Mesendoderm (in vitro differentiated cells): Measurements from ENCODE around the gene NSMF.

Source experiments
- DNase-seq: peaks from one replicate; pipeline ENCODE4 v3.0.0; 2013
- H2AK5ac ChIP-seq: 2 replicates; pipeline ENCODE4 v1.6.1; 2013; ENCODE audit warnings: low read length, inconsistent platforms
- H2BK120ac ChIP-seq: 2 replicates; pipeline ENCODE4 v1.6.1; 2013; ENCODE audit warnings: low read depth, mild to moderate bottlenecking, low read length, moderate library complexity, mixed read lengths
- H2BK15ac ChIP-seq: replicated peaks from 2 replicates; pipeline ENCODE4 v1.6.1; 2013; ENCODE audit warnings: low read depth, mild to moderate bottlenecking, moderate library complexity
- H2BK5ac ChIP-seq: 2 replicates; pipeline ENCODE4 v1.6.1; 2013; ENCODE audit warnings: low read length, inconsistent platforms
- H3K18ac ChIP-seq: 2 replicates; pipeline ENCODE4 v1.6.1; 2013; ENCODE audit warnings: mild to moderate bottlenecking, low read length, mixed read lengths
- H3K23ac ChIP-seq: one replicate; pipeline ENCODE4 v1.6.1; 2013; ENCODE audit warnings: low read length
- H3K27ac ChIP-seq: 2 replicates; pipeline ENCODE4 v1.5.1; 2013; ENCODE audit warnings: low read depth, mild to moderate bottlenecking, inconsistent platforms, low read length, moderate library complexity
- H3K27me3 ChIP-seq: 2 replicates; pipeline ENCODE4 v1.6.1; 2013; ENCODE audit warnings: low read length, control low read depth, mild to moderate bottlenecking, inconsistent platforms; ENCODE audit not compliant: insufficient read depth, poor library complexity
- H3K36me3 ChIP-seq: 2 replicates; pipeline ENCODE4 v1.6.1; 2013; ENCODE audit warnings: low read length, inconsistent platforms; ENCODE audit not compliant: control insufficient read depth, insufficient read depth
- H3K4ac ChIP-seq: one replicate; pipeline ENCODE4 v1.6.1; 2013; ENCODE audit warnings: low read depth, mild to moderate bottlenecking, low read length, moderate library complexity
- H3K4me1 ChIP-seq: 2 replicates; pipeline ENCODE4 v1.6.1; 2013; ENCODE audit warnings: low read depth, low read length, inconsistent platforms; ENCODE audit not compliant: control insufficient read depth
- H3K4me2 ChIP-seq: 2 replicates; pipeline ENCODE4 v1.6.1; 2013; ENCODE audit warnings: low read length
- H3K4me3 ChIP-seq: 2 replicates; pipeline ENCODE4 v1.5.1; 2013; ENCODE audit warnings: mild to moderate bottlenecking, low read length
- H3K56ac ChIP-seq: one replicate; pipeline ENCODE4 v1.6.1; 2013; ENCODE audit warnings: low read length
- H3K79me1 ChIP-seq: 2 replicates; pipeline ENCODE4 v1.6.1; 2013; ENCODE audit warnings: low read length, inconsistent platforms
- H3K79me2 ChIP-seq: 2 replicates; pipeline ENCODE4 v1.6.1; 2013; ENCODE audit warnings: mild to moderate bottlenecking, low read length; ENCODE audit not compliant: control insufficient read depth, insufficient read depth
- H3K9ac ChIP-seq: 2 replicates; pipeline ENCODE4 v1.6.1; 2013; ENCODE audit warnings: low read length, inconsistent platforms
- H4K5ac ChIP-seq: one replicate; pipeline ENCODE4 v1.6.1; 2013; ENCODE audit warnings: low read length
- H4K8ac ChIP-seq: one replicate; pipeline ENCODE4 v1.6.1; 2013; ENCODE audit warnings: low read depth, mild to moderate bottlenecking, control low read depth, low read length, moderate library complexity
- WGBS: extraction: QIAGEN DNeasy Blood & Tissue Kit; methylation state at CpG from one replicate; pipeline ENCODE4 v1.1.7; 2013; ENCODE audit warnings: low lambda C conversion rate, missing lambda C conversion rate; ENCODE audit not compliant: insufficient coverage; ENCODE audit errors: extremely low coverage; 5-methylcytosine and 5-hydroxymethylcytosine counted together

NSMF gene

DNA sequence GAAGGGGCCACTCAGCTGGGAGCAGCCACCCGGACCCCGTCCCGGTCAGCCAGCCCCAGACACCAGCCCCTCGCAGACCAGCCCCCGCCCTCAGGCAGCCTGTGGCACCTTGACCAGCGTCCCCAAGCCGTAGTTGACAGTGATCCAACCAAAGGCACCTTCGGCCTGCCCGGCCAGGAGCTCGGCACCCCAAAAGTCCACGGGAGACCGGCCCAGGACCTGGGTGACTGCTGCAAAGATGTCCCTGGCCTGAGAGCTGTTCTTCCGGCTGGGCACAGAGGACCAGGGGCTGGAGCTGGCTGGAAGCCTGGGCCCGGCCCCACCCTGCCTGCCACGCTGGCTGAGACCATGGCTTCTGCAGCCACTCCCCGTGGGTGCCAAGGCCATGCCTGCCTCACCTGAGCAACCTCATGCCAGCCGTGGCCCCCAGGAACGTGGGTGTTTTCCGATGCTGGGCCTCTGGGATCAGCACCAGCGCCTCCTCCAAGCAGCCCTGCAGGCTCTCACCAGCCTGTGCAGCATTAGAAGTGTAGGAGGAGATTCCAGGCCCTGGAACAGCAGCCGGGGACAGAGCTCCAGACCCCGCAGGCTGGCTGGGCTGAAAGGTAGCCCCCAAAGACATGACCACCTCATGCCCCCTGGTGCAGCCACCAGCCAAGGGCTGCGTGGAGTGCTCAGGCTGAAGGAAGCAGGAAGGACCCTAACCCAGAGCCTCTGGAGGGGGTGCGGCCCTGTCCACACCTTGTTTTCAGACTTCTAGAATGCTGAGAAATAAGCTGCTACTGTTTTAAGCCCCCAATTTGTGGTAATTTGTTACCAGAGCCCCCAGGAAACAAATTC, 22.2 kb downstream of the NSMF start:
- no CpG with 5 or more reads among the region's 24 CpGs for WGBS
- no peak overlapping the region for H4K8ac ChIP-seq
- no peak overlapping the region for H2BK5ac ChIP-seq
- H3K79me1 ChIP-seq = no peaks in the 10 kb centered on the region
- no peak overlapping the region for H4K5ac ChIP-seq
- no peak overlapping the region for H3K4me2 ChIP-seq
- no peak overlapping the region for H3K56ac ChIP-seq
- H3K4me1 ChIP-seq = no peaks in the 10 kb centered on the region
- no peak overlapping the region for H3K18ac ChIP-seq
- no peaks in the 10 kb centered on the region for H3K36me3 ChIP-seq
- H3K27me3 ChIP-seq = no peaks in the 10 kb centered on the region
- H2BK15ac ChIP-seq = no peak overlapping the region
- no peak overlapping the region for H2BK120ac ChIP-seq
- H3K4me3 ChIP-seq = no peak overlapping the region
- H3K79me2 ChIP-seq = no peaks in the 10 kb centered on the region
- no peak overlapping the region for H3K4ac ChIP-seq
- H3K9ac ChIP-seq = no peak overlapping the region
- H2AK5ac ChIP-seq = no peak overlapping the region
- no peak overlapping the region for H3K23ac ChIP-seq
- no peak overlapping the region for H3K27ac ChIP-seq
- no peak for DNase-seq

DNA sequence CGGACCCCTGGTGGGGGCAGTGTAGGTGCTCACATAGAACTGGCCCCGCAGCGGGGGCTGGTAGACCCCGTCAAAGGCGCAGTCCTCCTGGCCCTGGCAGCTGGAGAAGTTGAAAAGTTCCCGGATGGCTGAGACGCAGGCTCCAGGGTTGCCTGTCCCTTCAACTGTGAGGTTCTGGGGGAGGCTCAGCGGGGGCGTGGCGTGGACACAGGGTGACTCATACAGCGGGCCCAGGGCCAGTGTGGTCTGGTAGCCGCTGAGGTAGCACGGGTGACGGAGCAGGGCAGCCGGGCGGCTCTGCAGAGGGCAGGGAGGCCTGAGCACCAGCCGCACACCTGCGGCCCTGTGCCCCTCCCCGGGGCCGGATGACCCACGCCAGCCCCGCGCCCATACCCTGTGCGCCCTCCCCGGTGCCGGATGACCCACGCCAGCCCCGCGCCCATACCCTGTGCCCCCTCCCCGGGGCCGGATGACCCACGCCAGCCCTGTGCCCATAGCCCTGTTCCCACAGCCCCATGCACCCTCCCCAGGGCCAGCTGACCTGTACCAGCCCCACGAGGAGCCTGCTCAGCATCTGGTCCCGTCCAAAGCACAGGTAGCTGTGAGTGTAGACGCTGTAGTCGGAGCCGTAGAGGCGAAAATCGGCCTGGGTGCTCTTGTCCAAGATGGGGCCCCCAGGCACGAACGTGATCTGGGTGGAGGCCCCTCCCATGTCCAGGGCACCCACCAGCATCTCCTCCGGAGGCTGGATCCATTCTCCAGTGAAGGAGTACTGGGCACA, 23.0 kb downstream of the NSMF start:
- no CpG with 5 or more reads among the region's 42 CpGs for WGBS
- no peak for DNase-seq
- Histone ChIP-seq H3K4me3 (no peak overlapping the region), H3K23ac (no peak overlapping the region), H2BK5ac (no peak overlapping the region), H3K56ac (no peak overlapping the region), H3K36me3 (no peaks in the 10 kb centered on the region), H3K9ac (no peak overlapping the region), H2AK5ac (no peak overlapping the region), H3K27ac (no peak overlapping the region), H2BK120ac (no peak overlapping the region), H3K4ac (no peak overlapping the region), H3K27me3 (no peaks in the 10 kb centered on the region), H4K5ac (no peak overlapping the region), H2BK15ac (no peak overlapping the region), H3K79me1 (no peaks in the 10 kb centered on the region), H3K4me1 (no peaks in the 10 kb centered on the region), H3K79me2 (no peaks in the 10 kb centered on the region), H4K8ac (no peak overlapping the region), H3K4me2 (no peak overlapping the region), H3K18ac (no peak overlapping the region)

DNA sequence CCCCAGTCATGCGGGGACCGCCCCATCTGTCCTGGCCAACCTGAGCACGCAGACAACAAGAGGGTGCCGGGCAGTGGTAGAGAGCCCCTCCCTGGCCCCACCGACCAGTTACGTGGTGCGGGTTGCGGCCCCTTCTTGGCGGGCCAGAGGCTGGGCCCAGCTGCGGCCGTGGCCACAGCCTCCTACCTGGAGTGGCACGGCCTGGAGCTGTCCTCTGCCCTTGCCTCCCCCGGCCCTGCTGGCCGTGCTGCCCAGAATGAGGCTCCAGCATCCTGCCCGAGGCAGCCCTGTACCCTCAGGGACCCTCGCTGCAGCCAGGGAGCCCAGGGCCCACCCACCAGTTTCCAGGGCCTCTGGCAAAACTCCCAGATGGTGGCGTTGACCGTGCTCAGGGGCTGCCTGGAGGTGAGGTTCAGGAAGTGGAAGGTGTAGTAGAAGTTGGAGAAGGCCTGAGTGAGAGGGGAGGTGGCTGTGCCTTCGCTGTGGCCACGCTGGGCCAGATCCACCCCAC, 23.7 kb downstream of the NSMF start:
- DNase-seq = no peak
- no peaks in the 10 kb centered on the region for H3K36me3 ChIP-seq
- H2BK15ac ChIP-seq = no peak overlapping the region
- no peak overlapping the region for H3K27ac ChIP-seq
- H4K8ac ChIP-seq = no peak overlapping the region
- WGBS = no CpG with 5 or more reads among the region's 20 CpGs
- no peaks in the 10 kb centered on the region for H3K79me1 ChIP-seq
- no peak overlapping the region for H3K18ac ChIP-seq
- no peaks in the 10 kb centered on the region for H3K79me2 ChIP-seq
- H4K5ac ChIP-seq = no peak overlapping the region
- H3K4me3 ChIP-seq = no peak overlapping the region
- H2AK5ac ChIP-seq = no peak overlapping the region
- no peak overlapping the region for H3K4me2 ChIP-seq
- no peak overlapping the region for H3K4ac ChIP-seq
- no peak overlapping the region for H2BK5ac ChIP-seq
- H3K56ac ChIP-seq = no peak overlapping the region
- H3K23ac ChIP-seq = no peak overlapping the region
- H2BK120ac ChIP-seq = no peak overlapping the region
- no peak overlapping the region for H3K9ac ChIP-seq
- no peaks in the 10 kb centered on the region for H3K27me3 ChIP-seq
- H3K4me1 ChIP-seq = no peaks in the 10 kb centered on the region

DNA sequence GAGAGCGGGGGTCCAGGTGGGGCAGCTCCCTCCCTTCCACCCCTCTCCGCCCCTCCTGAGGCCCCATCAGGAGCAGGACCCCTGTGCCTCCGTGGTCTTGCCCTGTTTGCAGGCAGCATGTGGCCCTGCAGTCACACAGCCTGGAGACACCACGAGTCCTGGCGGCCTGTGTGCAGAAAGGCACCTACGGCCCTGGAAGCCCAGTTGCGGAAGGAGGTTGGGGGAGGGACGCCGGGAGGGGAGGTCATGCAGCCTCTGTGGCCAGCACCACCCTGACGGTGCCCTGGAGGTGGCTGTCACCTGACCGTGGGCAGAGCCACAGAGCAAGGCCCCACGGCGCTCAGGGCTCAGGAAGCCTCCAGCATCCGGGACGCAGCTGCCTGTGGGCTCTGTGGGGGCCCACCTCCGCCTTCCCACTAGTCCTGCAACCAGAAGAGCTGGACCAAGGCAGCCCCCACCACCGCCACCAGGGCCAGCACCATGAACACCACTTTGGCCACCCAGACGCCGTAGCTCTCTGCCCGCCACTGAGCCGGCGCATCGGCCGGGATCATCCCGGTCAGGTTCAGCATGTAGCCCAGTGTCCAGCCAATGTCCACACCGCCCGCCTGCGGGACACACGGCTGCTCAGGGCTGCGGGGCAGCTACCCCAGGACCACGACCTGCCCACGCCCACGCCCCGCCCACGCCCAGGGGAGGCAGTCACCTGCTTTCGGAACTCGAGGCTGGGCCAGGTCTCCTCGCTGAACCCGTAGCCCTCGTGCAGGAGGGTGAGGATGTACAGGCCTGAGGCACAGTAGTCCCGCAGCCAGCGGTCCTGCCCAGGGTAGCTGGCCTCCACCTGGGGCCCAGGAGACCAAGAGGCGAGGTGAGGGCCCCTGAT, 24.4 kb downstream of the NSMF start:
- Histone ChIP-seq H3K27me3 (no peaks in the 10 kb centered on the region), H4K5ac (no peak overlapping the region), H3K79me1 (no peaks in the 10 kb centered on the region), H3K27ac (no peak overlapping the region), H3K9ac (no peak overlapping the region), H2BK5ac (no peak overlapping the region), H3K56ac (no peak overlapping the region), H3K23ac (no peak overlapping the region), H2BK15ac (no peak overlapping the region), H3K4me3 (no peak overlapping the region), H4K8ac (no peak overlapping the region), H3K4me2 (no peak overlapping the region), H2BK120ac (no peak overlapping the region), H3K4ac (no peak overlapping the region), H3K18ac (no peak overlapping the region), H3K79me2 (no peaks in the 10 kb centered on the region), H3K4me1 (no peaks in the 10 kb centered on the region), H2AK5ac (no peak overlapping the region), H3K36me3 (no peaks in the 10 kb centered on the region)
- WGBS = no CpG with 5 or more reads among the region's 43 CpGs
- no peak for DNase-seq

DNA sequence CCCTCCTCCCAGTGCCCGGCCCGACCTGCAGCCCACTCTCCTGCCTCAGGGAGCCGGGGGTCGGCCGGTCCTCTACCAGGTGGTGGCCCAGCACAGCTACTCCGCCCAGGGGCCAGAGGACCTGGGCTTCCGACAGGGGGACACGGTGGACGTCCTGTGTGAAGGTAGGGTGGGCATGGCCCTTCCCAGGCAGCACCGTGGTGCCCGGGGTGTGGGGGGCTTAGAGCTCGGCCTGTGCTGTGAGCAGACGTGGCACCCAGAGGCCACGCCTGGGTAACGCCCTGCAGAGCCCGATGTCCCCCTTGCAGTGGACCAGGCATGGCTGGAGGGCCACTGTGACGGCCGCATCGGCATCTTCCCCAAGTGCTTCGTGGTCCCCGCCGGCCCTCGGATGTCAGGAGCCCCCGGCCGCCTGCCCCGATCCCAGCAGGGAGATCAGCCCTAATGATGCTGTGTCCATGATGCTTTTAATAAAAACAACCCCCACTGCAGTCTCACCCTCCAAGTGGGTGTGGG, 25.2 kb downstream of the NSMF start:
- no peak overlapping the region for H3K18ac ChIP-seq
- no peak overlapping the region for H4K8ac ChIP-seq
- no peak overlapping the region for H3K56ac ChIP-seq
- no peak overlapping the region for H3K23ac ChIP-seq
- H3K79me1 ChIP-seq = no peaks in the 10 kb centered on the region
- DNase-seq = no peak
- H3K4ac ChIP-seq = no peak overlapping the region
- no peak overlapping the region for H3K4me2 ChIP-seq
- no peak overlapping the region for H2BK120ac ChIP-seq
- H3K9ac ChIP-seq = no peak overlapping the region
- H2BK15ac ChIP-seq = no peak overlapping the region
- WGBS = no CpG with 5 or more reads among the region's 26 CpGs
- H3K79me2 ChIP-seq = no peaks in the 10 kb centered on the region
- no peak overlapping the region for H2BK5ac ChIP-seq
- H3K27me3 ChIP-seq = no peaks in the 10 kb centered on the region
- H3K27ac ChIP-seq = no peak overlapping the region
- no peak overlapping the region for H3K4me3 ChIP-seq
- no peak overlapping the region for H4K5ac ChIP-seq
- H3K4me1 ChIP-seq = no peaks in the 10 kb centered on the region
- H3K36me3 ChIP-seq = no peaks in the 10 kb centered on the region
- no peak overlapping the region for H2AK5ac ChIP-seq
